Neuron (in vitro differentiated cells): ENCODE data around the gene TRERF1.
A peak's percentile ranks its signal among the peaks of the same experiment; 100 is the strongest.
"Not testable (repeated sequence)": the region's sequence is repeated elsewhere in the genome, so short reads cannot be mapped to it uniquely, and the experiment has no call there.

Experiments used
- H2AFZ ChIP-seq: one replicate; pipeline ENCODE4 v1.6.1; 2013; ENCODE audit warnings: low read depth, mild to moderate bottlenecking, inconsistent platforms, low read length, moderate library complexity
- H3K27me3 ChIP-seq: one replicate; pipeline ENCODE4 v1.6.1; 2013; ENCODE audit warnings: low read length; ENCODE audit not compliant: insufficient read depth
- H3K36me3 ChIP-seq: one replicate; pipeline ENCODE4 v1.6.1; 2013; ENCODE audit warnings: low read length; ENCODE audit not compliant: insufficient read depth
- H3K4me1 ChIP-seq: one replicate; pipeline ENCODE4 v1.6.1; 2013; ENCODE audit warnings: low read length; ENCODE audit not compliant: insufficient read depth
- H3K4me3 ChIP-seq: 2 replicates; pipeline ENCODE4 v1.5.1; 2013; ENCODE audit warnings: mild to moderate bottlenecking, low read length, moderate library complexity
- H3K9me3 ChIP-seq: one replicate; pipeline ENCODE4 v1.6.1; 2013; ENCODE audit warnings: low read length

Gene TRERF1

GRCh38 chr6:42193491-42193894, 258.2 kb downstream of the TRERF1 start:
- Histone ChIP-seq H3K4me3 (no peak overlapping the region), H3K9me3 (no peaks in the 10 kb centered on the region), H3K36me3 (no peaks in the 10 kb centered on the region), H3K27me3 (no peaks in the 10 kb centered on the region), H3K4me1 (no peaks in the 10 kb centered on the region), H2AFZ (no peak overlapping the region)

- H3K4me1 ChIP-seq, H2AFZ ChIP-seq, H3K27me3 ChIP-seq, H3K9me3 ChIP-seq, H3K4me3 ChIP-seq, H3K36me3 ChIP-seq: not testable (repeated sequence)
These were observed 259.3 kb downstream of the TRERF1 start for GRCh38 chr6:42192385-42192784.

- Histone ChIP-seq H3K4me1 (no peaks in the 10 kb centered on the region), H2AFZ (no peak overlapping the region), H3K27me3 (no peaks in the 10 kb centered on the region), H3K4me3 (no peak overlapping the region), H3K36me3 (no peaks in the 10 kb centered on the region), H3K9me3 (no peaks in the 10 kb centered on the region)
These were observed 261.1 kb downstream of the TRERF1 start for GRCh38 chr6:42190554-42191183.

- H3K4me3 ChIP-seq, result no peak overlapping the region
- H3K4me1 ChIP-seq, result no peaks in the 10 kb centered on the region
- no peaks in the 10 kb centered on the region for H3K9me3 ChIP-seq
- H3K36me3 ChIP-seq, result no peaks in the 10 kb centered on the region
- no peaks in the 10 kb centered on the region for H3K27me3 ChIP-seq
- no peak overlapping the region for H2AFZ ChIP-seq
These were observed 263.3 kb downstream of the TRERF1 start for GRCh38 chr6:42188406-42188805.

- no peaks in the 10 kb centered on the region for H3K9me3 ChIP-seq
- H3K27me3 ChIP-seq, result no peaks in the 10 kb centered on the region
- H3K36me3 ChIP-seq, result no peaks in the 10 kb centered on the region
- H3K4me1 ChIP-seq, result no peaks in the 10 kb centered on the region
- H2AFZ ChIP-seq, result no peak overlapping the region
- H3K4me3 ChIP-seq, result no peak overlapping the region
These were observed 266.1 kb downstream of the TRERF1 start for GRCh38 chr6:42185597-42185996.

GRCh38 chr6:42184475-42184874, 267.3 kb downstream of the TRERF1 start:
- no peak overlapping the region for H3K4me3 ChIP-seq
- H3K4me1 ChIP-seq, result no peaks in the 10 kb centered on the region
- no peak overlapping the region for H2AFZ ChIP-seq
- no peaks in the 10 kb centered on the region for H3K36me3 ChIP-seq
- no peaks in the 10 kb centered on the region for H3K9me3 ChIP-seq
- H3K27me3 ChIP-seq, result no peaks in the 10 kb centered on the region

GRCh38 chr6:42182101-42182500, 269.6 kb downstream of the TRERF1 start:
- Histone ChIP-seq H3K4me1 (no peaks in the 10 kb centered on the region), H3K36me3 (no peaks in the 10 kb centered on the region), H3K9me3 (no peaks in the 10 kb centered on the region), H2AFZ (no peak overlapping the region), H3K4me3 (no peak overlapping the region), H3K27me3 (no peaks in the 10 kb centered on the region)

- Histone ChIP-seq H3K9me3 (no peaks in the 10 kb centered on the region), H3K36me3 (no peaks in the 10 kb centered on the region), H2AFZ (no peak overlapping the region), H3K4me1 (no peaks in the 10 kb centered on the region), H3K27me3 (no peaks in the 10 kb centered on the region), H3K4me3 (no peak overlapping the region)
These were observed 271.8 kb downstream of the TRERF1 start for GRCh38 chr6:42179945-42180313.

GRCh38 chr6:42179261-42179944, 272.3 kb downstream of the TRERF1 start:
- no peak overlapping the region for H2AFZ ChIP-seq
- H3K4me3 ChIP-seq, result no peak overlapping the region
- H3K27me3 ChIP-seq, result no peaks in the 10 kb centered on the region
- H3K9me3 ChIP-seq, result no peaks in the 10 kb centered on the region
- H3K4me1 ChIP-seq, result no peaks in the 10 kb centered on the region
- no peaks in the 10 kb centered on the region for H3K36me3 ChIP-seq

GRCh38 chr6:42177514-42178364, 274.0 kb downstream of the TRERF1 start:
- no peaks in the 10 kb centered on the region for H3K27me3 ChIP-seq
- peak overlapping the region; percentile 44 for H2AFZ ChIP-seq
- no peaks in the 10 kb centered on the region for H3K36me3 ChIP-seq
- H3K9me3 ChIP-seq, result no peaks in the 10 kb centered on the region
- peak overlapping the region; percentile 33 for H3K4me3 ChIP-seq
- H3K4me1 ChIP-seq, result no peaks in the 10 kb centered on the region

- Histone ChIP-seq H3K4me1 (no peaks in the 10 kb centered on the region), H3K4me3 (no peak overlapping the region), H3K27me3 (no peaks in the 10 kb centered on the region), H3K36me3 (no peaks in the 10 kb centered on the region), H3K9me3 (no peaks in the 10 kb centered on the region), H2AFZ (no peak overlapping the region)
These were observed 274.7 kb downstream of the TRERF1 start for GRCh38 chr6:42176981-42177380.

GRCh38 chr6:42175860-42176259, 275.9 kb downstream of the TRERF1 start:
- Histone ChIP-seq H3K27me3 (no peaks in the 10 kb centered on the region), H2AFZ (no peak overlapping the region), H3K36me3 (no peaks in the 10 kb centered on the region), H3K4me1 (no peaks in the 10 kb centered on the region), H3K9me3 (no peaks in the 10 kb centered on the region), H3K4me3 (no peak overlapping the region)
